ENCODE measurements around the gene CDKAL1.
"Not testable (repeated sequence)": the region's sequence is repeated elsewhere in the genome, so short reads cannot be mapped to it uniquely, and the experiment has no call there.

The CDKAL1 gene

DNA sequence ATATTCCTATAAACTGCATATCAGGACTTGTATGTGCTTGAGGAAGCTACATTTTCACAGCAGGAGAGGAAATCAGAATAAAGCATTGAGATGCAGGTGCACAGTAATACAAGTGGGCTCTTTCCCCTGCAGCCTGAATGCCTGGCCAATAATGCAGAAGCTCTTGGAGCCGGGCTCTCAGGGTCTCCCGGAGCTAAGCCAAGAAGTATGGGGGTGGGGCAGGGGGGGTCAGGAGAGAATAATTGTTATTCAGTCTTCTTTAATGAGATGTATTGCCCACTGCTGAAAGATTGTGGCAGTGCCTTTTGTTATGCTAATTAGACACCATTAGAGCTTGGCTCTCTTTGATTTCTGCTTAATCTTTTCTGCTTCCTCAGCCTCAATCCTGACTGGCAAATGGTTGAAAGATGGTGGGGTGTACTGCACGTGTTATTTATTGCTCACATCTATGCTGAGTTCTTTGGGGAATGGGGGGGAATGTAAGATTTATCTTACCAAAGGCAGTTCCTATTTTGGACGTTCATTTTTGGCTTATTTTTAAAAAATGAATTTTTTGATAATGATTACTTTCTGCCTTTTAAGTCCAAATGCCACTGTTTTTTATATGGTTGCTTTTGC is 651.7 kb downstream of the CDKAL1 start:
- no peak for DNase-seq

DNA sequence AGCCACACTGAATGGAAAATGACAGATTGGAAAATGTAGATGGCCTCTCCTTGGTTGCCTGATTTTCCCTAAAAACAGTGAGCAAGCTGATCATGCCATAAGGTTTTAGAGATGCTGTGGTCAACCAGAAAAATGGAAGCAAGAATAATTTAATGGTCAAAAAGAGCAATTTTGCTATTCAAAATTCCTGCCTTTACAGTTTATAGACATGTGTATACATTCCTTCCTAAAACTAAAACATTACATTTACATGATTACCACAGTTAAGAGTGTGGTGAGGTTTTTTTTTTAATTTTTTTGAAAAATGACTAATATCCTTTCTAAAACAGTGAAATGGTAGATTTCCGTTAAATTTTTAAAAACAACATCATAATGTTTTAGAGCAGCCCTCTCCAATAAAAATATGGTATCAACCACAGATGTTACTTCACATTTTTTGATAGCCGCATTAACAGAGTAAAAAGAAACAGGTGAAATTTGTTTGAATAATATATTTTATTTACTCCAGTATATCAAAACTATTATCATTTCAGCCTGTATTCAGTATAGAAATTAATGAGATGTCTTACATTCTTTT is 652.3 kb downstream of the CDKAL1 start:
- no peak for DNase-seq

GRCh38 chr6:21187485-21187884 is 653.2 kb downstream of the CDKAL1 start:
- no peak for DNase-seq

DNA sequence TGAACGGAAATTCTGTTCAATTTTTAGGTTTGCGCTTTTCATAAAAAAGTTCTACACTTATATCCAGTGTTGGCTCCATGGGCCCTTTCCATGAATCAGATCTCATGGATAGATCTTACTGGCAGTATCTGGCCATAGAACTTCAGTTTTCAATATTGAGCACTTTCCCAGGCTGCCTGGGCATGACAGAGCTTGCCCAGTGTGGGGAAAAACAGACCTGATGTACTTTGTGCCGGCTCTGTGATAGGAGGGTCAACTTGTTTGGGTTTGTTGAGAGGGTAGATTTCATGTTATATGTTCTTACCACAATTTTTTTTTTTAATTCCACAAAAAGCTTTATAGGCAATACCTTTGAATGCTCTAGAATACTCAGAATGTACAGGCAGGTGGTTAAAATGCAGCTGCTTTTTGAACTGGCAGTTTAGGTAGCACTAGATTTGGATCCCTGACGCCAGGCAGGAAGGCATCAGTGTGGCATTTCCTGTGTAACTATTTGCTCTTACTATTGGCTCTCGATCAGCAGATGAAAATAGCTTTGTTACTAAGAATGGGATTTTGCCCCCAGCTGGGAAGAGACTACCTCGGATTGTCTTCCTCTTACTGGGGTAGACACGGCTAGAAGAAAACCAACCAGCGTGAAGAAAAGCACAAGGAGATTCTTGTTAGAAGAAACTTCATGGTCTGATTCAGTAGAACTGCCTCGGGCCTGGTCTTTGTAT is 654.4 kb downstream of the CDKAL1 start:
- DNase-seq = no peak

DNA sequence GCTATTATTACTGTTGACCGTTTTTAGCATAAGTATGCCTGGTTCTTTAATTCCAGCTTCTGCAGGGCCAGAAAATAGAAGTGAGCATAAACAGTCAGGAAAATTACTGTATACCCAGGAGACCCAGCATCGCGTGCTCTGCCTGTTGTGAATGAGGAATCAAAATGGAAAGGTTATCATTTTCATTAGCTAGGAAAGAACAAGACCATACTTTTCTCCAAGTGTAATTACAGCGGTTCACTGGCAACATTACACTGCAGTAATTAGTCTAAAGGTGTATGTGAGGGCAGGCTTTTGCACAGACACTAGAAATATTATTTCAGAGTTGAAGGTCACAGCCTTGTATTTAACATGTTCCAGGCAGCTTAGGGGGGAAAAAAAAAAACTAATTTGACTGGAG is 655.5 kb downstream of the CDKAL1 start:
- no peak for DNase-seq

GRCh38 chr6:21190701-21191100 is 656.4 kb downstream of the CDKAL1 start:
- no peak for DNase-seq

DNA sequence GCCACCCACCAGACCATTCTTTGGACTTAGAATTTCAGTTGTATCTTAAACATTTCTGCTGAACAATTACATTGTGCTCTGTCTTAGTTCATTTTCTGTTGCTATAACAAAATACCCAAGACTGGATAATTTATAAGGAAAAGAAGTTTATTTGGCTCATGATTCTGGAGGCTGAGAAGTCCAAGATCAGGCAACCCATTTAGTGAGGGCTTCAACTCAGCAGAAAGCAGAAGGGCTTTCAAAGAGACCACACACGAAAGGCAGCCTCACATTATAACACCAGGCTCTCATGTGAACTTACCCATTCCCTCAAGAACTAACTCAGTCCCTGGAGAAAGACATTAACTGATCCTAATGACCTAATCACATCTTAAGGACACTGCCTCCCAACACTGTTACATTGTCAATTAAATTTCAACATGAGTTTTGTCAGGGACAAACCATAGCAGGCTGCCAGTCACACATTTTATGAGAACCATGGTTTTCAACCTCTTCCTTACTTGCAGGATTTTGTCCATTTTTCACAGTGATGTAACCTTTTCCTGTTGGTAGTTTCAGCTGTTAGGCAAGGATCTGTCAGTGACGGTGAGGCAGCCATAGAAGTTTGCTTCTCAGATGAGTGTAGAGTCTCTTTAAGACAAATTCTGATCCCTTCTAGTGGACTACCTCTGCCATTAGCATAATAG is 659.7 kb downstream of the CDKAL1 start:
- DNase-seq = no peak

DNA sequence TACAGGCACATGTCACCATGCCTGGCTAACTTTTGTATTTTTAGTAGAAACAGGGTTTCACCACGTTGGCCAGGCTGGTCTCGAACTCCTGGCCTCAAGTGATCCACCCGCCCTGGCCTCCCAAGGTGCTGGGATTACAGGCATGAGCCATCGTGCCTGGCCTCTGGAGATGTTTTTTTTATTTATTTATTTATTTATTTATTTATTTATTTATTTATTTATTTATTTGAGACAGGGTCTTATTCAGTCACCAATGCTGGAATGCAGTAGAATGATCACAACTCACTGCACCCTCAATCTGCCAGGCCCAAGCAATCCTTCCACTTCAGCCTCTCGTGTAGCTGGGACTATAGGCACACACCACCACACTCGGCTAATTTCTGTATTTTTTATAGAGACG is 661.0 kb downstream of the CDKAL1 start:
- not testable (repeated sequence) for DNase-seq

GRCh38 chr6:21198032-21198640 is 663.9 kb downstream of the CDKAL1 start:
- no peak for DNase-seq

GRCh38 chr6:21199262-21199661 is 665.0 kb downstream of the CDKAL1 start:
- peak; percentile 15 for DNase-seq

GRCh38 chr6:21200134-21200870 is 666.0 kb downstream of the CDKAL1 start:
- DNase-seq = no peak

DNA sequence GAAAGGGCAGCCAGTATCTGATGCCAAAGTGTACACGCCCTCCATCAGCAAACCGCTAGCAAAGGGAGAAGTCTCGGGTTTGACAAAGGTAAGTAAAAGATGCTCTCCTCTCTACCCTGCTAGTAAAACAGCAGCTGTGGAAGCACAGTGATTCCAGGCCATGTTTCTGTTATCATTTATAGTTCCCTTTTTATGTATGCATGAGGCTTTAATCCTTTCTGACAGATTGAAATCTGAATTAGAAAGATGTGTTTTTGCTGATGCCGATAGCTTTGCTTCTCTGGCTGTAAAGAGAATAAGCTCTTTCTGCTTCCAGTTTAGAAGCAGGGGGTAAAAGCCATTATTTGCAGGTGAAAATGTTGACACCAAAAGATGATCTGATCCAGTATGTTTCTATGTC is 666.9 kb downstream of the CDKAL1 start:
- peak; percentile 42 for DNase-seq

DNA sequence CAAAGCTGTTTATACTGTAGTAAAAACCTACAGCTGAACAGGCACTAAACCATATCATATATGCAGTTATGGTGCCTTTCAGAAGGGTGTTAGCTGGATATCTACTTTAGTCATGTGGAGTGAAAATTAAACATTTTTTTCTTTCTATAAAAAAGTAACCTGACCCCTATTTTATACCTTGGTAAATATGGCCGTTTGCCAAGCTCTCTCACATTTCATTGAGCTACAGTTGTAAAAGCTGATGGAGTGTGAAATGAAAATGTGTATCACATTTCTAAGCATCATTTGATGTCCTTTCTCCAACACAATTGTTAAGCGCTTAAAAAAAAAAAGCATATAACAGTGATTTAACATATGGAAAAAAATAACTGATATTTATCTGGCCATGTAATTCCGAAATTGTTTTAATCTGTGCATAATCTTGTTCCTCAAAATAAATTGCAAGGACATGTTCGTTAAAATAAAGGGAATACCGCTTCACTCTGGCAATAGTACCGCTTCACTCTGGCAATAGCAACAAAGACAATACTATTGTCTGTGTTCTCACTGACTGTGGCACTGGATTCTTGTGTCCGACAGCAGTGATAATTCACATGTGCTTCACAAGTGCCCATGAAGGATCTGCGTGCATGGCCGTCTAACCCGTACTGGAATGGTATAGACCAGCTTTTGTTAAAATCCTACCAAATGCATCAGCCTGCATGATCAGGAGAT is 667.5 kb downstream of the CDKAL1 start:
- peak; percentile 55 for DNase-seq

DNA sequence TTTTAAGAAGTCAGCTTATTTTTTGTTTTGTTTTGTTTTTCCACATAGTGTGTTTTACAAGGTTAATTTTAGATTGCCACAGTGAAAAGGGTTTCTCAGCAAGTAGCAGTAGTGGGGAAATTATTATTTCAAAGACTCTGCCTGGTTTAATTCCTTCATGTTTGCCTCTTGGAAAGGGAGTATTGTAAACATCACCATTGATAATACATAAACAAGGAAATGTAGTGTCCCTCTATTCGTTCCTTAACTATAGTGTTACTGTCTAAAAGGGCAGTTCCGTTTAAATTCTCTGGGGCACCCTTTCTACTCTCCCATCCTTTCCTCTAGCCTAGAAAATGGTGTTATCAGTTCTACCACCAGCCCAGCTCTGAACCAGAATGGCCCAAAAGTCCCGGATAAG is 668.3 kb downstream of the CDKAL1 start:
- DNase-seq = peak; percentile 25

DNA sequence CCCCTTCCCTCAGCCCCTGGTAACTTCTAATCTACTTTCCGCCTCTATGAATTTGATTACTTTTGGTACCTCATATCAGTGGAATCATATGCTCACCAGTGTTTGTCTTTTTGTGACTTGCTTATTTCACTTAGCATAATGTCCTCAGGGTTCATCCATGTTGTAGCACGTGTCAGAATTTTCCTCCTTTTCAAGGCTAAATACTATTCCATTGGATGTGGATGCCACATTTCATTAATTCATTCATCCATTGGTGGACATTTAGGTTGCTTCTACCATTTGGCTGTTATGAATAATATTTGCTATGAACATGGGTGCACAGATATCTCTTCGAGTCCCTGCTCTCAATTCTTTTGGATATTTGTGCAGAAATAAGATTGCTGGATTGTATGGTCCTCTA is 670.7 kb downstream of the CDKAL1 start:
- no peak for DNase-seq

GRCh38 chr6:21208081-21208795 is 674.0 kb downstream of the CDKAL1 start:
- peak; percentile 38 for DNase-seq

GRCh38 chr6:21208796-21209186 is 674.5 kb downstream of the CDKAL1 start:
- no peak for DNase-seq

- DNase-seq = no peak
Measured at GRCh38 chr6:21213492-21213891, 679.2 kb downstream of the CDKAL1 start.

- DNase-seq = no peak
Measured at GRCh38 chr6:21214738-21215448, 680.6 kb downstream of the CDKAL1 start.

- DNase-seq = no peak
Measured at GRCh38 chr6:21219241-21219640, 685.0 kb downstream of the CDKAL1 start.

All from right kidney (tissue), 1 donor.